Nephron progenitor cell (in vitro differentiated cells): ENCODE results near the gene SLN.

Source experiments
- DNase-seq: peaks from one replicate; pipeline ENCODE4 v3.0.0; 2021
- H3K27ac Mint-ChIP-seq: 2 replicates; pipeline ENCODE4 v1.8.0; 2021; ENCODE audit warnings: mild to moderate bottlenecking, moderate library complexity, mixed read lengths
- H3K27me3 Mint-ChIP-seq: 2 replicates; pipeline ENCODE4 v1.8.0; 2021; ENCODE audit warnings: mild to moderate bottlenecking, low read depth, mixed read lengths; ENCODE audit not compliant: poor library complexity
- H3K36me3 Mint-ChIP-seq: 2 replicates; pipeline ENCODE4 v1.8.0; 2021; ENCODE audit warnings: low read depth, mixed read lengths
- H3K4me1 Mint-ChIP-seq: 2 replicates; pipeline ENCODE4 v1.8.0; 2021; ENCODE audit warnings: mixed read lengths
- H3K4me3 Mint-ChIP-seq: 2 replicates; pipeline ENCODE4 v1.8.0; 2021; ENCODE audit warnings: mild to moderate bottlenecking, moderate library complexity, mixed read lengths
- H3K9me3 Mint-ChIP-seq: 2 replicates; pipeline ENCODE4 v1.8.0; 2021; ENCODE audit warnings: mild to moderate bottlenecking, moderate library complexity, mixed read lengths
- CTCF ChIP-seq: fragments of 200-600 bp; sonication (generic); IDR thresholded peaks from 2 replicates; pipeline ENCODE4 v1.5.0; 2021; ENCODE audit warnings: antibody characterized with exemption

SLN gene

GRCh38 chr11:107689317-107690202 is 22.3 kb downstream of the SLN start:
- H3K4me3 Mint-ChIP-seq = no peak overlapping the region
- peak; percentile 75 for DNase-seq
- H3K36me3 Mint-ChIP-seq = no peaks in the 10 kb centered on the region
- no peak overlapping the region for H3K27ac Mint-ChIP-seq
- H3K9me3 Mint-ChIP-seq = peaks cover 7% of the 10 kb centered on the region
- H3K4me1 Mint-ChIP-seq = no peaks in the 10 kb centered on the region
- no peaks in the 10 kb centered on the region for H3K27me3 Mint-ChIP-seq
- TF ChIP-seq CTCF = peak; percentile 68

DNA sequence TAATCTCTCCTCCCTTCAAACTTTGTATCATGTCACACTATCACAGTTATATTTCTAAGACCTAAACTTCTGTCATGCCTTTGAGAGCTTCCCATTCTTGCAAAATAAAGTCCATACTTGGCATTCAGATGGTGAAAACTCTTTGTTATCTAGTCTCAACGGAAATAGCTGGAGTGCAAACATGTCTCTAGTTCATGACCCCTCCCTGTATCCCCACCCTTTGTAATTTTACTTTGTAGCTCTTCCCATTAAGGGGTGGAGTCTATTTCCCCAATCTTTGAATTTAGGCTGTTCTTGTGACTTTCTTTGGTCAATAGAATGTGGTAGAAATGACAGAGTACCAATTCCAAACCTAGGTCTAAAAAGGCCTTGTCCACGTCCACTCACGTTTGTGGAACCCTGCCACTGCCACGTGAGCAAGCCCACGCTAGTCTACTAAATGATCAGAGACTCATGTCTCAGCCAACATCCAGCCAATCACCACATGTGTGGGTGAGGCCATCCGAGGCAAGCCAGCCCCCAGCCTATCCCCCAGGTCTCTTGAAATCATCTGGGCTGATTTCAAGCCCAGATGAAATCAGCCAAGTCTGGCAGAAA is 23.4 kb downstream of the SLN start:
- no peak for TF ChIP-seq CTCF
- no peak for DNase-seq
- no peaks in the 10 kb centered on the region for H3K4me1 Mint-ChIP-seq
- H3K27ac Mint-ChIP-seq = no peak overlapping the region
- peaks cover 7% of the 10 kb centered on the region for H3K9me3 Mint-ChIP-seq
- no peak overlapping the region for H3K4me3 Mint-ChIP-seq
- no peaks in the 10 kb centered on the region for H3K27me3 Mint-ChIP-seq
- H3K36me3 Mint-ChIP-seq = no peaks in the 10 kb centered on the region

DNA sequence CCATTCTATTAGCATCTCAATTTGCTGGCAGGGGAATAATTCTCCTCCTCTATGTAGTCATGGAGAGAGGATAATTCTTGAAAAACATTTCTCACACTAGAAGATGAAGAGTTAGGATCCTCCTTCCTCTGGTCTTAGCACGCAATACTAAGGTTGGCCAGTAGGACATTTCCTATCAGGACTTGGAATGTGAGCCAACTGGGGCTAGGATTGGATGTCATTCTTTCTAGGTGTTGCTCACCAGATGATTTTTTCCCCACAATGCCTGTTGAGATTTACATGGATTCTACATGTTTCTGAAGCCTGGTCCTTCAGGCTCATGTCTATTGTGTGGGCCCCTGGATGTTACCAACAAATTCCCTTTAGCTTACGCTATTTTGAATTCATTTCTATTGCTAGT is 28.0 kb downstream of the SLN start:
- peak; percentile 41 for TF ChIP-seq CTCF
- H3K36me3 Mint-ChIP-seq = no peaks in the 10 kb centered on the region
- no peak overlapping the region for H3K27ac Mint-ChIP-seq
- no peak overlapping the region for H3K4me3 Mint-ChIP-seq
- no peaks in the 10 kb centered on the region for H3K4me1 Mint-ChIP-seq
- no peak for DNase-seq
- H3K9me3 Mint-ChIP-seq = no peaks in the 10 kb centered on the region
- peaks cover 17% of the 10 kb centered on the region for H3K27me3 Mint-ChIP-seq

- Mint-ChIP-seq H3K4me1 (no peaks in the 10 kb centered on the region), H3K36me3 (no peaks in the 10 kb centered on the region), H3K9me3 (no peaks in the 10 kb centered on the region), H3K27me3 (peaks cover 17% of the 10 kb centered on the region), H3K27ac (no peak overlapping the region), H3K4me3 (no peak overlapping the region)
- TF ChIP-seq CTCF = no peak
- no peak for DNase-seq
Measured at GRCh38 chr11:107683061-107683460, 28.8 kb downstream of the SLN start.

DNA sequence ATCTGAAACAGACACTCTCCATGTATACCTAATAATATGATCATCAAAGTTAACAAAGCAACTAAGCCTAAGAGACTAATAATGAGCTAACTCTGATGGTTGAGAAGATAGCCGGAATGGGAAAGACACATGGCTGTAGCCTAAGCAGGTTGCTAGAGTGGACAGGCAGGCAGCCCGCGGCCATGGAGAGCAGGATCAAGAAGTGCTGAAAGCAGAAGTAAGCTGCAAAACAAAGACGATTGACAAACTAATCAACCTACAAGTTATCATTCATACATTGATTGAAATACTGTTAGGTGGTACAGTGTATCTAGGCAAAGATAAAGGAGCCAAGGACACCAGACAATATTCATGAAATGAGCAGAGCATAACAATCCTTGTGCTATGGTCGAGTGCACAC is 29.3 kb downstream of the SLN start:
- no peak overlapping the region for H3K4me3 Mint-ChIP-seq
- no peaks in the 10 kb centered on the region for H3K36me3 Mint-ChIP-seq
- H3K9me3 Mint-ChIP-seq = no peaks in the 10 kb centered on the region
- no peaks in the 10 kb centered on the region for H3K4me1 Mint-ChIP-seq
- no peak overlapping the region for H3K27ac Mint-ChIP-seq
- H3K27me3 Mint-ChIP-seq = peaks cover 17% of the 10 kb centered on the region
- no peak for DNase-seq
- TF ChIP-seq CTCF = no peak
